GM19467 (cell line): ENCODE data around the gene DISC1.

ENCODE experiments used
- ATAC-seq: cut with Tn5 transposase; IDR thresholded peaks from one replicate; pipeline ENCODE4 v1.9.1; 2021; ENCODE audit warnings: mild to moderate bottlenecking, moderate library complexity; ENCODE audit not compliant: unreplicated experiment

Gene DISC1

GRCh38 chr1:231842441-231842840, 215.9 kb downstream of the DISC1 start:
- ATAC-seq: no peak

- peak; percentile 64 for ATAC-seq
These were observed 218.5 kb downstream of the DISC1 start for GRCh38 chr1:231844986-231845502.

GRCh38 chr1:231847612-231848397, 221.2 kb downstream of the DISC1 start:
- no peak for ATAC-seq

- ATAC-seq: no peak
These were observed 223.4 kb downstream of the DISC1 start for GRCh38 chr1:231849981-231850380.

GRCh38 chr1:231850786-231851185, 224.2 kb downstream of the DISC1 start:
- no peak for ATAC-seq

- no peak for ATAC-seq
These were observed 227.1 kb downstream of the DISC1 start for GRCh38 chr1:231853588-231854207.

- no peak for ATAC-seq
These were observed 228.8 kb downstream of the DISC1 start for GRCh38 chr1:231855361-231855760.

- no peak for ATAC-seq
These were observed 229.3 kb downstream of the DISC1 start for GRCh38 chr1:231855926-231856325.

- ATAC-seq: no peak
These were observed 229.8 kb downstream of the DISC1 start for GRCh38 chr1:231856426-231856825.

- no peak for ATAC-seq
These were observed 230.3 kb downstream of the DISC1 start for GRCh38 chr1:231856894-231857293.

- no peak for ATAC-seq
These were observed 231.1 kb downstream of the DISC1 start for GRCh38 chr1:231857609-231858135.

GRCh38 chr1:231860221-231861088, 233.9 kb downstream of the DISC1 start:
- ATAC-seq: no peak

GRCh38 chr1:231861541-231862481, 235.2 kb downstream of the DISC1 start:
- no peak for ATAC-seq

GRCh38 chr1:231862611-231863010, 236.0 kb downstream of the DISC1 start:
- no peak for ATAC-seq

- ATAC-seq: no peak
These were observed 238.7 kb downstream of the DISC1 start for GRCh38 chr1:231865331-231865730.

GRCh38 chr1:231866392-231867331, 240.1 kb downstream of the DISC1 start:
- ATAC-seq: no peak

- ATAC-seq: no peak
These were observed 241.0 kb downstream of the DISC1 start for GRCh38 chr1:231867607-231868006.

- no peak for ATAC-seq
These were observed 242.8 kb downstream of the DISC1 start for GRCh38 chr1:231869364-231869763.

- no peak for ATAC-seq
These were observed 244.9 kb downstream of the DISC1 start for GRCh38 chr1:231871471-231871870.
